Right atrium auricular region (tissue), 2 donors: Measurements from ENCODE around the gene APOL4. TPM values are rescaled to one million over a fixed set of nuclear protein-coding genes. Genes with fewer than 3 reads are reported as not detected.
"Not testable (repeated sequence)": the region's sequence is repeated elsewhere in the genome, so short reads cannot be mapped to it uniquely, and the experiment has no call there.

Experiments used
- DNase-seq: peaks from one replicate; pipeline ENCODE4 v3.0.0-alpha.2; 2019; ENCODE audit warnings: low spot score
- H3K27ac ChIP-seq, 2 donors: fragments of 200-600 bp; sonication (generic); 1 replicate in 1 of 2; 2 replicates in 1 of 2; pipeline ENCODE4 v1.5.1; 2016 to 2019
- H3K27me3 ChIP-seq, 2 donors: fragments of 200-600 bp; sonication (generic); one replicate each; pipeline versions ENCODE4 v1.5.1 to v1.6.0; 2017 to 2019
- H3K36me3 ChIP-seq: fragments of 200-600 bp; sonication (generic); one replicate; pipeline ENCODE4 v1.5.1; 2016
- H3K4me1 ChIP-seq, 2 donors: fragments of 200-600 bp; sonication (generic); one replicate each; pipeline versions ENCODE4 v1.5.1 to v1.6.0; 2017 to 2019
- H3K4me3 ChIP-seq, 2 donors: fragments of 200-600 bp; sonication (generic); 1 replicate in 1 of 2; 2 replicates in 1 of 2; pipeline ENCODE4 v1.5.1; 2017 to 2019; ENCODE audit warnings: mild to moderate bottlenecking in 1 of 2, moderate library complexity in 1 of 2
- H3K9me3 ChIP-seq, 2 donors: fragments of 200-600 bp; sonication (generic); one replicate each; pipeline ENCODE4 v1.5.1; 2019
- total RNA-seq, 2 donors: library from RNA; depleted of rRNA; stranded (reverse); fragments of >200 nt; gene quantifications; one replicate each; pipeline ENCODE4 v1.1.0, GENCODE V29; 2016
- TF ChIP-seq, protein P1 (sequence below), 2 donors: fragments of 200-600 bp; sonication (generic); IDR thresholded peaks; one replicate each; pipeline ENCODE4 v1.5.1; 2019; ENCODE audit warnings: antibody characterized with exemption in 2 of 2

Gene APOL4
- total RNA-seq, 2 donors from 2014 or later = 0.24 to 2.1 TPM

GRCh38 chr22:36191106-36191836 is 10.3 kb downstream of the APOL4 start:
- Histone ChIP-seq H3K4me1 (peaks cover 0 to under 1% of the 10 kb centered on the region in 2 donors), H3K9me3 (no peaks in the 10 kb centered on the region), H3K36me3 (no peaks in the 10 kb centered on the region), H3K27ac (peak overlapping the region; percentile 60 to 79), H3K27me3 (no peaks in the 10 kb centered on the region), H3K4me3 (no peak overlapping the region)
- DNase-seq = peak; percentile 80
- TF ChIP-seq, protein P1, sequence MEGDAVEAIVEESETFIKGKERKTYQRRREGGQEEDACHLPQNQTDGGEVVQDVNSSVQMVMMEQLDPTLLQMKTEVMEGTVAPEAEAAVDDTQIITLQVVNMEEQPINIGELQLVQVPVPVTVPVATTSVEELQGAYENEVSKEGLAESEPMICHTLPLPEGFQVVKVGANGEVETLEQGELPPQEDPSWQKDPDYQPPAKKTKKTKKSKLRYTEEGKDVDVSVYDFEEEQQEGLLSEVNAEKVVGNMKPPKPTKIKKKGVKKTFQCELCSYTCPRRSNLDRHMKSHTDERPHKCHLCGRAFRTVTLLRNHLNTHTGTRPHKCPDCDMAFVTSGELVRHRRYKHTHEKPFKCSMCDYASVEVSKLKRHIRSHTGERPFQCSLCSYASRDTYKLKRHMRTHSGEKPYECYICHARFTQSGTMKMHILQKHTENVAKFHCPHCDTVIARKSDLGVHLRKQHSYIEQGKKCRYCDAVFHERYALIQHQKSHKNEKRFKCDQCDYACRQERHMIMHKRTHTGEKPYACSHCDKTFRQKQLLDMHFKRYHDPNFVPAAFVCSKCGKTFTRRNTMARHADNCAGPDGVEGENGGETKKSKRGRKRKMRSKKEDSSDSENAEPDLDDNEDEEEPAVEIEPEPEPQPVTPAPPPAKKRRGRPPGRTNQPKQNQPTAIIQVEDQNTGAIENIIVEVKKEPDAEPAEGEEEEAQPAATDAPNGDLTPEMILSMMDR (IDR thresholded peaks at IDR 0.05) = no peak

DNA sequence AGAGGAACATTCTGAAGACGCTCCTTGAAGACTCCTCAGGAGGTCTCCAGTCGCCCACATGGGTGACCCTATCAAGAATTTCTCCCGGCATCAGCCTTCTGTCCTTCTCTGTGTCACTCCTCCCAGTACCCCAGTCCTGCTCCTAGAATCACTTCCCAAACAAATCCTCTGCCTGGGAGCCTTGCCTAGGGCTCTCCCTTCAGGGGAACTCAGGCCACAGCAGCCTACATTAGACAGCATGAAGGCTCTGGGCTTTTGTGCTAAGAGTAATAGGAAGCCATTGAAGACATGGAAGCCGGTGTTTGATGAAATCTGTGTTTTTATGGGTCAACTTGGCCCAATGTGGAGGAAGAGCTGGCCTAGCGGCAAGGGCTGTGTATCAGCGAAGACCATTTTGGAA is 13.7 kb downstream of the APOL4 start:
- not testable (repeated sequence) for H3K27ac ChIP-seq, H3K27me3 ChIP-seq, H3K36me3 ChIP-seq, H3K4me1 ChIP-seq, DNase-seq, H3K4me3 ChIP-seq, H3K9me3 ChIP-seq

GRCh38 chr22:36185828-36186624 is 15.6 kb downstream of the APOL4 start:
- no peaks in the 10 kb centered on the region for H3K27me3 ChIP-seq
- H3K4me1 ChIP-seq = no peaks in the 10 kb centered on the region
- H3K27ac ChIP-seq = no peak overlapping the region
- no peak for DNase-seq
- no peaks in the 10 kb centered on the region for H3K9me3 ChIP-seq
- no peaks in the 10 kb centered on the region for H3K36me3 ChIP-seq
- TF ChIP-seq, protein P1 (IDR thresholded peaks at IDR 0.05) = no peak
- no peak overlapping the region for H3K4me3 ChIP-seq

DNA sequence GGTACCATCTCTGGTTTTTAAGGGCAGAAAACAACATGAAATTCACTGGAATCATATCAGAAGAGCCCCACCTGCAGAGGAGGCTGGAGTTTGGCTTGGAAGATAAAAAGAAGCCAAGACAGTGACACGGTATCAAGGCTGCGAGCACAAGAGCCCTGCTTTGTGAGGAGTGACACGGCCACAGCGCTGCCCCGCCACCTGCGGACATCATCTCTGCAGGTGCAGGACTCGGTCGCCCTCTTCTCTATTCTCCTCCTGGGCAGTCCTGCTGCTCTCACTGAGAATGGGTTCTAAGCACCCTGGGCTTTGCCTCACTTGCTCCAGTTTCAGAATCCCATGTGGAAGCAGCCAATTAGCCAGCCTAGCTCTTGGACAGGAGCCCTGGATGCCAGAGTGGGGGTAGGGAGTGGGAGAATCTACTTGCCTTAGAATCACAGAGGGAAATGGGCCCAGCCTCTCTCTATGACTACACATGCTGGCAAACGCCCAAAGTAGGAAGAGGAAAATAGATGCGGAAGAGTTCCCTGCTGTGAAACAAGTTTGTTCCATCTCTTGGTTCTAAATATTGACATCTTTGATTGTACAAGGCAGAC is 17.1 kb downstream of the APOL4 start:
- Histone ChIP-seq H3K36me3 (no peaks in the 10 kb centered on the region), H3K4me3 (no peak overlapping the region), H3K27ac (no peak overlapping the region), H3K27me3 (no peaks in the 10 kb centered on the region), H3K4me1 (no peaks in the 10 kb centered on the region), H3K9me3 (no peaks in the 10 kb centered on the region)
- DNase-seq = no peak
- TF ChIP-seq, protein P1 (IDR thresholded peaks at IDR 0.05) = no peak

DNA sequence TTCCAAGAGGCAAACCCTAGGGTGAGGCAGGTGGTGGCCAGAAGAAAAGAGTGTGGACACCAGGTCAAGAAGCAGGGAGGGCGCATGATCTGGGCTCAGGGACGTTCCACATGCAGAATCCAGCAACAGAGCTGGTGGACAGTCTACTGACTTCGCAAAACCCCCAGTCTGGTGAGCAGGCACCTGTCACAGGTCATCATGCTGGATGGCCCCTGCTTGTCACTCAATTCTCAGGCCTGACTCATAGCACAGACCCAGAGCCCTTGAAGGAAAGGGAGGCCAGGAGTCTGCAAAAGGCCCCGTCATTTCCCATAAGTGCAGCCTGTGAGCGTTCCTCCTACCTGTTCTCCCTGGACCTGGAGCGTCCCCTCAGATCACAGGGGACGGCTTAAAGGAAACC is 18.2 kb downstream of the APOL4 start:
- TF ChIP-seq, protein P1 (IDR thresholded peaks at IDR 0.05) = no peak
- Histone ChIP-seq H3K27me3 (no peaks in the 10 kb centered on the region), H3K36me3 (no peaks in the 10 kb centered on the region), H3K9me3 (no peaks in the 10 kb centered on the region), H3K4me1 (no peaks in the 10 kb centered on the region), H3K27ac (no peak overlapping the region), H3K4me3 (no peak overlapping the region)
- no peak for DNase-seq

- Histone ChIP-seq H3K4me3 (no peak overlapping the region), H3K9me3 (no peaks in the 10 kb centered on the region), H3K27ac (no peak overlapping the region), H3K27me3 (no peaks in the 10 kb centered on the region), H3K36me3 (no peaks in the 10 kb centered on the region), H3K4me1 (no peaks in the 10 kb centered on the region)
- no peak for DNase-seq
- TF ChIP-seq, protein P1 (IDR thresholded peaks at IDR 0.05) = no peak
These were observed 18.8 kb downstream of the APOL4 start for GRCh38 chr22:36182857-36183256.
